ENCODE data around the gene ZNF574. TPM values are rescaled to one million over a fixed set of nuclear protein-coding genes. Genes with fewer than 3 reads are reported as not detected.
A peak's percentile ranks its signal among the peaks of the same experiment; 100 is the strongest.

The ZNF574 gene
- total RNA-seq, 1 donor from 2014 or later: 7.1 TPM

GRCh38 chr19:42091742-42092141 lies 15.8 kb downstream of the ZNF574 start:
- peak; percentile 68 for DNase-seq (ENCODE audit: low read depth)

DNA sequence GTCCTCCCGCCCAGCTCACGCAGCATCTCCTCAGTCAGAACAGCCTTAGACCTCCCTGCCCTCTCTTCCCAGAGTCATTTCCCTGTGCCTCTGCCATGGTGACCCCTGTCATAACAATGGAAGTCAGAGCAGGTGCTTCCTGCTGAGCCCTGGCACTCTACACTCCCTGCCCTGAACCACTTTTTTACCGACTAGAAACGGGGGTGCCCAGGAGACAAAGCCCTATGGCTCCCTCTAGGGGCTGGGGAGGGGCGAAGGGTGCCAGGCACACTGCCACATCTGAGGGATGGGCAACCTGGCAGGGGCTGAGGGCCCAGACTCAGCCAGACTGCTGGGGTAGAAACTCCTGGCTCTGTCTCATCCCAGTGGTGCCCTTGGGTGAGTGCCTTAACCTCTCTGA lies 16.4 kb downstream of the ZNF574 start:
- FAIRE-seq: no peak
- Histone ChIP-seq H3K36me3 (ENCODE audit: control insufficient read depth, insufficient read depth, low read length) (no peaks in the 10 kb centered on the region), H3K4me3 (ENCODE audit: low read depth, low read length) (no peak overlapping the region), H3K27me3 (ENCODE audit: control insufficient read depth, insufficient read depth, low read length) (no peaks in the 10 kb centered on the region)
- TF ChIP-seq CTCF (IDR thresholded peaks at IDR 0.05; ENCODE audit: insufficient read depth, low read length, severe bottlenecking): peak; percentile 85
- no peak for DNase-seq (ENCODE audit: low read depth)

More at GRCh38 chr19:42091742-42092141, 15.8 kb downstream of the ZNF574 start:
- peak; percentile 62 for FAIRE-seq
- no peaks in the 10 kb centered on the region for H3K27me3 ChIP-seq (ENCODE audit: control insufficient read depth, insufficient read depth, low read length)
- TF ChIP-seq CTCF (IDR thresholded peaks at IDR 0.05; ENCODE audit: insufficient read depth, low read length, severe bottlenecking): no peak
- H3K4me3 ChIP-seq (ENCODE audit: low read depth, low read length): no peak overlapping the region
- H3K36me3 ChIP-seq (ENCODE audit: control insufficient read depth, insufficient read depth, low read length): no peaks in the 10 kb centered on the region

- FAIRE-seq (no peak), DNase-seq (ENCODE audit: low read depth) (no peak)
- no peaks in the 10 kb centered on the region for H3K36me3 ChIP-seq (ENCODE audit: control insufficient read depth, insufficient read depth, low read length)
- no peak for TF ChIP-seq CTCF (IDR thresholded peaks at IDR 0.05; ENCODE audit: insufficient read depth, low read length, severe bottlenecking)
- no peaks in the 10 kb centered on the region for H3K27me3 ChIP-seq (ENCODE audit: control insufficient read depth, insufficient read depth, low read length)
- H3K4me3 ChIP-seq (ENCODE audit: low read depth, low read length): no peak overlapping the region
Measured at GRCh38 chr19:42093505-42093904, 17.5 kb downstream of the ZNF574 start.

DNA sequence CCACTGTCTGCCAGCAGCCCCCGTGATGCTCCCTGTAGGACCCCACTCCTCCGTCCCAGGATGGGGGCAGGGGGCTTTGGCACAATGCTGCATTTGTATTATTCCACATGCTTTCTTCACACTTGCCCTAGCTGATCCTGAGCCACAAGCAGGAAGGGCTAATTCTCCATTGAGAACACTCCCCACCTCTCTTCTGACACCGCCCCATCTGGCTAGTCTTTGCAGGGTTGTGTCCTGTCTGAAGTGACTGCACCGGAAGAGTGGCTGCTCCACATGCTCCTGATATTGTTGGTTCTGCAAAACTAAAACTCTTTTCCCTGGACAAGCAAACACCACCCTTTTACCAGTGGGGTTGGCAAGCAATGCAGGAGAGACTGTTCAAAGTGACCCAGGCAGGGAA lies 18.0 kb downstream of the ZNF574 start:
- Histone ChIP-seq H3K27me3 (ENCODE audit: control insufficient read depth, insufficient read depth, low read length) (no peaks in the 10 kb centered on the region), H3K36me3 (ENCODE audit: control insufficient read depth, insufficient read depth, low read length) (no peaks in the 10 kb centered on the region), H3K4me3 (ENCODE audit: low read depth, low read length) (no peak overlapping the region)
- FAIRE-seq (peak; percentile 88), DNase-seq (ENCODE audit: low read depth) (no peak)
- TF ChIP-seq CTCF (IDR thresholded peaks at IDR 0.05; ENCODE audit: insufficient read depth, low read length, severe bottlenecking): no peak

GRCh38 chr19:42095142-42095813 lies 19.3 kb downstream of the ZNF574 start:
- FAIRE-seq: no peak
- Histone ChIP-seq H3K36me3 (ENCODE audit: control insufficient read depth, insufficient read depth, low read length) (no peaks in the 10 kb centered on the region), H3K4me3 (ENCODE audit: low read depth, low read length) (no peak overlapping the region), H3K27me3 (ENCODE audit: control insufficient read depth, insufficient read depth, low read length) (no peaks in the 10 kb centered on the region)
- no peak for DNase-seq (ENCODE audit: low read depth)
- TF ChIP-seq CTCF (IDR thresholded peaks at IDR 0.05; ENCODE audit: insufficient read depth, low read length, severe bottlenecking): no peak

- H3K36me3 ChIP-seq (ENCODE audit: control insufficient read depth, insufficient read depth, low read length): no peaks in the 10 kb centered on the region
- no peak overlapping the region for H3K4me3 ChIP-seq (ENCODE audit: low read depth, low read length)
- H3K27me3 ChIP-seq (ENCODE audit: control insufficient read depth, insufficient read depth, low read length): no peaks in the 10 kb centered on the region
- TF ChIP-seq CTCF (IDR thresholded peaks at IDR 0.05; ENCODE audit: insufficient read depth, low read length, severe bottlenecking): no peak
- FAIRE-seq (no peak), DNase-seq (ENCODE audit: low read depth) (no peak)
Measured at GRCh38 chr19:42095814-42096230, 19.9 kb downstream of the ZNF574 start.
